Peyer's patch (tissue), 4 donors: ENCODE data around the gene SCYL1. TPM values are rescaled to one million over a fixed set of nuclear protein-coding genes. Genes with fewer than 3 reads are reported as not detected.

Experiments
- DNase-seq, 3 donors: peaks; one replicate each; pipeline ENCODE4 v3.0.0-alpha.2; 2017 to 2019
- H3K27ac ChIP-seq, 4 donors: fragments of 200-600 bp; sonication (generic); one replicate each; pipeline ENCODE4 v1.5.1; 2016 to 2019
- H3K27me3 ChIP-seq, 2 donors: fragments of 200-600 bp; sonication (generic); one replicate each; pipeline ENCODE4 v1.5.1; 2019
- H3K36me3 ChIP-seq, 3 donors: fragments of 200-600 bp; sonication (generic); one replicate each; pipeline ENCODE4 v1.5.1; 2016 to 2019
- H3K4me1 ChIP-seq, 4 donors: fragments of 200-600 bp; sonication (generic); one replicate each; pipeline ENCODE4 v1.5.1; 2016 to 2019
- H3K4me3 ChIP-seq, 4 donors: fragments of 200-600 bp; sonication (generic); 1 replicate in 3 of 4; 2 replicates in 1 of 4; pipeline ENCODE4 v1.5.1; 2016 to 2019; ENCODE audit warnings: mild to moderate bottlenecking in 1 of 4
- H3K9me3 ChIP-seq, 4 donors: fragments of 200-600 bp; sonication (generic); one replicate each; pipeline ENCODE4 v1.5.1; 2016 to 2019; ENCODE audit warnings: mild to moderate bottlenecking in 1 of 4
- CTCF ChIP-seq, 6 experiments: fragments of 450-650 bp in 4 of 6; fragments of 200-600 bp in 2 of 6; sonication (generic) in 1 of 6; IDR thresholded peaks; one replicate each; pipeline ENCODE4 v1.5.1; 2017 to 2019; ENCODE audit warnings: antibody characterized with exemption in 6 of 6, mild to moderate bottlenecking in 3 of 6, moderate library complexity in 1 of 6
- POLR2A ChIP-seq, 2 donors: fragments of 450-650 bp; IDR thresholded peaks; one replicate each; pipeline ENCODE4 v1.5.1; 2017; ENCODE audit warnings: antibody characterized with exemption in 2 of 2, mild to moderate bottlenecking in 2 of 2, moderate library complexity in 2 of 2
- total RNA-seq, 4 donors: library from RNA; depleted of rRNA; stranded (reverse); fragments of >200 nt; gene quantifications; one replicate each; pipeline ENCODE4 v1.1.0, GENCODE V29; 2016

SCYL1 gene
- total RNA-seq, 4 donors from 2014 or later = 73.4 to 88.1 (median 79.0) TPM

- TF ChIP-seq POLR2A (IDR thresholded peaks at IDR 0.05) (no peak), CTCF (IDR thresholded peaks at IDR 0.05) (no peak)
- peak overlapping the region; percentile 44 to 67 (median 56) for H3K27ac ChIP-seq
- no peaks in the 10 kb centered on the region for H3K9me3 ChIP-seq
- H3K36me3 ChIP-seq = no peaks in the 10 kb centered on the region
- H3K27me3 ChIP-seq = no peaks in the 10 kb centered on the region
- H3K4me1 ChIP-seq = peaks cover 0 to 33% (median 9%) of the 10 kb centered on the region in 4 donors
- no peak for DNase-seq
- H3K4me3 ChIP-seq = no peak overlapping the region
Observed at GRCh38 chr11:65565624-65566453, 41.0 kb downstream of the SCYL1 start.

DNA sequence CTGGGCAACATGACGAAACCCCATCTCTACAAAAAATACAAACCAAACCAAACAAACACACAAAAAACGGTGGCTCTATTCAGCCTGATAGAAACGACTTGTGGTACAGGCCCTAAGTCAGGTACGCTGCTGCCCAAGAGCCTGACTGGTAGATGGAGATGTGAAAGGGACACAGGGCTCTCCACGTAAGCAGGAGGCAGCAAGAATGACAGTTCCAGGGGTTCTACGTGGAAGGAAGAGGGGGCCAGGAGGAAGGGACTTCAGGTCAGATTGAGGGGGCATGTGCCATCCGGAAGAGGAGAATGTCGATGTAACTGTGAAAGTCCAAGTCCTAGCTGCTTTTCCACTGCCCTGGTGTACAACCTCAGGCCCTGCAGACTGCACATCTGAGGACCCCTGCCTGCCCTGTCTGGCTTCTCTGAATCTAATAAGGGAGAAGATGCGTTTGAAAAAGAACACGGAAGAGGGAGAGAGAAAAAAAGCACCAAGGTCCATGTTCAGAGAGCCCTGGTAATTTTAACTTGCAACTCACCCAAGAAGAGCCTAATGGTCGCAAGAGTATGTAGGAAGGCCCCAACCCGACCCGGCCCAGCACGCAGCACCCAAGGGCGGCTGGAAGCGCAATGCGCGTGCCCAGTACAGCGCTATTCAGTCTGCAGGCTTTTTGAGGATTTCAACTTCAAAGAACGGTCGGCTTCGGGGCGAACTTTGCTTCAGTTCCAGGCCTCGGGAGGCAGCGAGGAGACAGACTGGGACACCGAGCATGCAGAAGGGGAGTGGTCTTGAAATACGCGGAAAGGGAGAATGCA is 44.5 kb downstream of the SCYL1 start:
- no peak for TF ChIP-seq CTCF (IDR thresholded peaks at IDR 0.05)
- H3K4me1 ChIP-seq = peaks cover 5 to 53% (median 30%) of the 10 kb centered on the region in 4 donors
- peak overlapping the region; percentile 45 to 83 (median 80) for H3K4me3 ChIP-seq
- no peaks in the 10 kb centered on the region for H3K27me3 ChIP-seq
- DNase-seq = no peak
- H3K36me3 ChIP-seq = no peaks in the 10 kb centered on the region
- H3K9me3 ChIP-seq = no peaks in the 10 kb centered on the region
- peak overlapping the region; percentile 92 to 97 (median 96) for H3K27ac ChIP-seq

GRCh38 chr11:65569973-65570918 is 45.4 kb downstream of the SCYL1 start, which contains the start of gene ZNRD2:
TSS of gene ZNRD2 (plus strand) at chr11:65570477. CDS start at chr11:65570492, 15 bp downstream.
- peaks cover 5 to 62% (median 33%) of the 10 kb centered on the region in 4 donors for H3K4me1 ChIP-seq
- H3K4me3 ChIP-seq = peak within 1 kb of the TSS; percentile 45 to 83 (median 80)
- H3K27ac ChIP-seq = peak within 1 kb of the TSS; percentile 92 to 97 (median 96)
- H3K36me3 ChIP-seq = no peaks in the 10 kb centered on the region
- DNase-seq = peak; percentile 98 to 99 (median 99)
- TF ChIP-seq POLR2A (IDR thresholded peaks at IDR 0.05) (peak; percentile 66 to 74), CTCF (IDR thresholded peaks at IDR 0.05) (peak in 5 of 6 experiments; percentile 14 to 50 (median 44))
- H3K27me3 ChIP-seq = no peaks in the 10 kb centered on the region
- no peaks in the 10 kb centered on the region for H3K9me3 ChIP-seq

DNA sequence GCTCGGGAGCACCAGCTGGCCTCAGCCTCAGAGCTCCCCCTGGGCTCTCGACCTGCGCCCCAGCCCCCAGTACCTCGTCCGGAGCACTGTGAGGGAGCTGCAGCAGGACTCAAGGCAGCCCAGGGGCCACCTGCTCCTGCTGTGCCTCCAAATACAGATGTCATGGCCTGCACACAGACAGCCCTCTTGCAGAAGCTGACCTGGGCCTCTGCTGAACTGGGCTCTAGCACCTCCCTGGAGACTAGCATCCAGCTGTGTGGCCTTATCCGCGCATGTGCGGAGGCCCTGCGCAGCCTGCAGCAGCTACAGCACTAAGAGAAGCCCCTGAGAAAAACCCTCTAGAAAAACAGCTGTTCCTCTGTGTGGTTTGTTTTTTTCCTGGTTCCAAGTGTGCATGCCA is 46.5 kb downstream of the SCYL1 start:
- no peak for DNase-seq
- no peaks in the 10 kb centered on the region for H3K9me3 ChIP-seq
- H3K4me3 ChIP-seq = peak overlapping the region in 3 of 4 donors; percentile 77 to 83 (median 83)
- H3K27me3 ChIP-seq = no peaks in the 10 kb centered on the region
- TF ChIP-seq CTCF (IDR thresholded peaks at IDR 0.05) = no peak
- no peak for TF ChIP-seq POLR2A (IDR thresholded peaks at IDR 0.05)
- peak overlapping the region; percentile 90 to 97 (median 94) for H3K27ac ChIP-seq
- H3K4me1 ChIP-seq = peaks cover 5 to 62% (median 32%) of the 10 kb centered on the region in 4 donors
- H3K36me3 ChIP-seq = no peaks in the 10 kb centered on the region

DNA sequence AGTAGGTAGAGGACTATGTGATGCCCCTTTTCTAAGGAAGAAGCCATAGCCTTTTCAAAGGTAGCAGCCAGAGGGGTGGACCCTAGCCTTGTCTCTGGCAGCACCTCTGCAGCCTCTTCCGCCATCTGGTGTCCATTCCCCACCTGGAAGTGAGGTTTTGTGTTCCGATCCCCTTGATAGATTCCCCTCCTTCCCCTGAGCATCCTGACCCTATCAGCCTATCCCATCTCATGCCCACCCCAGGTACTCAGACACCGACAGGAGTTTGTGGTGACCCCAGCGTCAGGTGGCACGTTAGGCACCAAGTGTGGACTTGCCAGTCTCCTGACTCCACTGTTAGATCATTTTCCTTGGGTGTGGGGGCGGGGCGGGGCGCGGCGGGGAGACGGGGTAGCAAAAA is 47.1 kb downstream of the SCYL1 start:
- no peak for TF ChIP-seq POLR2A (IDR thresholded peaks at IDR 0.05)
- TF ChIP-seq CTCF (IDR thresholded peaks at IDR 0.05) = peak in 3 of 6 experiments; percentile 39 to 49 (median 46)
- H3K4me1 ChIP-seq = peaks cover 8 to 62% (median 35%) of the 10 kb centered on the region in 4 donors
- H3K36me3 ChIP-seq = no peaks in the 10 kb centered on the region
- H3K4me3 ChIP-seq = peak overlapping the region; percentile 77 to 96 (median 87)
- no peaks in the 10 kb centered on the region for H3K27me3 ChIP-seq
- DNase-seq = peak in 1 of 3 donors; percentile 68
- peak overlapping the region; percentile 90 to 97 (median 94) for H3K27ac ChIP-seq
- H3K9me3 ChIP-seq = no peaks in the 10 kb centered on the region
